Stimulated activated CD8-positive, alpha-beta memory T cell treated with anti-CD3 and anti-CD28 coated beads, Interleukin-15, amount 100 ng/mL, for 48 hours (primary cell): ENCODE data around the gene WBP1.
"Not testable (repeated sequence)": the region's sequence is repeated elsewhere in the genome, so short reads cannot be mapped to it uniquely, and the experiment has no call there.

Experiments
- DNase-seq, 2 donors: peaks; one replicate each; pipeline ENCODE4 v3.0.0-alpha.2; 2020; ENCODE audit warnings: low read depth in 2 of 2

Gene WBP1

GRCh38 chr2:74458132-74458937 lies at the start of gene WBP1:
Gene WBP1 (plus strand): TSS chr2:74458438. CDS start chr2:74458603, 165 bp downstream.
- peak; percentile 99 for DNase-seq

DNA sequence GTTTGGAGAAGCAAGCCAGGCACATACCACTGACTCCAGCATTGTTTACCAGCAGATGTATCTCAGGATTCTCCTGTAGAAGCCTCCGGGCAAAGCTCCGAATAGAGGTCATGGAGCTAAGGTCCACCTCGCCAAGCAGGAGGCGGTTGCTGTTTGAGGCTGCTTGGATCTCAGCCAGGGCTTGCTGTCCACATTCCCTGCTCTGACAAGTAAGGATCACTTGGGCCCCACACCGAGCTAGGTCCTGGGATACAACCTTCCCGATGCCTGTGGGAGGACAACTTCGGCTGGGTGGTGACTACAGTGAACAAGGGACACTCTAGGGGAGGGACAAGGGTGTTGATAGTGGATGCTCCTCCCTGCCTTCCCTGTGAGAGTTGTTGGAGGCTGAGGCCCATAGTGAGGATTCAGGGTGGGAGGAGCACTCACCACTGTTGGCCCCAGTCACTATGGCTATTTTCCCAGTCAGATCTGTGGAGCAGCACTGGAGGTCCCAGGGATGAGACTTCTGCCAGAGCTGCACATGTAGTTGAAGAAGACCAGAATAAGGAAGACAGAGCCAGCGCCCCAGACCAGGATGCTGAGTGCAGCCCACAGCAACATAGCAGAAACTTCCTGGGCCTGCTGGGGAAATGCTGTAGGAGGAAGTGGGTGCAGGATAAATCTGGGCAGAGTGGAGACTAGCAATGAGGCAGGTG lies 45.1 kb upstream of the WBP1 start:
- DNase-seq = no peak

DNA sequence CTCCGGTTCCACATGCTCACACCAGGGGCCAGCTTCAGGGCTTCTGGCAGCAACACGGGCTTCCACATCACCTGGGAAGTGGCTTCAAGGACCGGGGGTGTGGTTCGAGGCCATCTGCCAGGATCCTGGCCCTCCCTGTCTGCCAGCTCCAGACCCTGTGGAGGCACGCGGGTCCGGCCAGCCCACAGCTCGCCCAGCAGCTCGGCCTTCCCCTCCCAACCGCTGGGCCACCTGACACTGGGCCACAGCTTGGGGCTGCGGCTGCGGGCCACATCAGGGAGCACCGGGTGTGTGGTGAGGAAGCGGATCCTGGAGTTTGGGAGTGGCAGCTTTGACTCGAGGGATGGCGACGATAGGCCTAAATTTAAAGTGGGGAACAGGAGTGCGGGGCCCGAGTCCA lies 43.8 kb upstream of the WBP1 start:
- DNase-seq = no peak

DNA sequence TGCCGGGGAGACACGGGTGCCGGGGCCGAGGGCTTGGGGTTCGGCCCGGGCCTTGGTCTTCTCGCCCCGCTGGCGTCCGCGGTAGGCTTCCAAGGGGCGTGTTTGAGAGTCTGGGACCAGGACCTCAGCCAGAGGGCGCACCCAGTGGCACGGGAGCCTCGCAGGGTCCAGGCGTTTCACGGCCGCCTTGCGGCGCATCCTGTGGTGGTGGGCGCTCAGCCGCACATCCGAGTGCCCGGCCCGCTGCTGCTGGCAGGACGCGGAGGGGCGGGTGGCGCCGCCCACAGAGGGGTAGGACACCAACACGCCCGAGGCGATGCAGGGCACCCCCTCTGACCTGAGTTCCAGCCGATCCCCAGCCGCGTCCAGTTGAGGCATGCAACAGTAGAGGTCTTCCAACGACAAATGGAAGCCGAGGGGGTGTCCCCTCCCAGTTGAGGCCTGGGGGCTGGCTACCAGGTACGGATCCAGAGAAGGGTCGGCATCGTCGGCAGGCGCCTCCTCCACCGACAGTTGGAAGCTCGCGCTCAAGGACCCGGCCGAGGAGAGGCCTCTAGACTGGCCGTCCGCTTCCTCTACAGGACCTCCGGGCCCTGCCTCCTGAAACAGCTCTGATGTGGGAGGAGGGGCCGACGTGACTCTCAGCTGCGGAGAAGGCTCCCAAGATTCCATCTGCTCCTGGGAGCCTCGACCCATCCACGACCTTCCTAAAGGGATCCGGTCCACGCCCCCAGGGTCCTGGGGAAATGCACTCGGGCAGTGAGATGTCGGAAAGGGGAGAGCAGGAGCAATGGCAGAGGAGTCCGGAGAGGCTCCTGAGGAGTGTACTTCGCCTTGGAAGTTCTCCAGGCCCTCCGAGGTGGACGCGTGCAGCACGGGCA lies 43.1 kb upstream of the WBP1 start:
- DNase-seq = no peak

GRCh38 chr2:74415762-74416395 lies 42.4 kb upstream of the WBP1 start:
- DNase-seq = no peak

- DNase-seq = no peak
Measured at GRCh38 chr2:74416778-74417177, 41.5 kb upstream of the WBP1 start.

DNA sequence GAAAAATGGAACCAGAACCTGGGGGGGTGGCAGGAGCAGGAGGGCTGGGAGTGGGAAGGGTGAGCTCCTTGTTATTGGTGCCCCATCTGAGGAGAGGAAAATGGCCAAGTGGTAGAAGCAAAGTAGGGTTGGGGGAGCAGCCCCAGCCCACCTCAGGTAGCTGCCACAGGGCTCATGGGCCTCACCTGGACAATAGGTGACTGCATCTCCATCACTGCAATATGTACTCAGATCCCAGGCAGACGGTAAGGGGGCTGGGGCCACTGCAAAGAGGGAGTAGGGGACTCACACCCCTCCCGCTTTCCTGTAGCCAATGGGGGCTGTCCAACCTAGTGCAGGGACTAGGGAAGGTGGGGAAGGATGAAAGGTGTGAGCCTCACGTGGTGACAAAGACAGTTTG lies 41.0 kb upstream of the WBP1 start:
- DNase-seq = no peak

DNA sequence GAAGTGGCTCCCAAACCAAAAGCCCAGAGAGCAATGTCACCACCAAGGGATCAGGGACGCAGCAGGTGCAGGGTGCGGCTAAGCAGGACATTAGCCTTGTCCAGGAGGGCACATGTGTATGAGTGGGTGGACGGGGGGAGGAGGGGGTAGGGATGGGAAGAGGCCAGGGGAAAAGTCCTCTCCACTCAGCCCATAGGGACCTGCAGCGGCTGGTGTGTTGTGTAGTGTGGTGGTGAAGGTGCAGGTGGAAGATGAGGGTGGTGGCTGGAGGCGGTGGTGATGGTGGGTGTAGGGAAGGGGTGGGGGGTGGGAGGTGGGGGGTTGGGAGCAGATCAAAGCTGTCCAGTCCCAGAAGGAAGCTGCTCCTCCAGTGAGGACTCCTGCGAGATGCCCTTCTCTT lies 40.5 kb upstream of the WBP1 start:
- no peak for DNase-seq

- no peak for DNase-seq
Measured at GRCh38 chr2:74418312-74418711, 39.9 kb upstream of the WBP1 start.

- DNase-seq = no peak
Measured at GRCh38 chr2:74419345-74419744, 38.9 kb upstream of the WBP1 start.

DNA sequence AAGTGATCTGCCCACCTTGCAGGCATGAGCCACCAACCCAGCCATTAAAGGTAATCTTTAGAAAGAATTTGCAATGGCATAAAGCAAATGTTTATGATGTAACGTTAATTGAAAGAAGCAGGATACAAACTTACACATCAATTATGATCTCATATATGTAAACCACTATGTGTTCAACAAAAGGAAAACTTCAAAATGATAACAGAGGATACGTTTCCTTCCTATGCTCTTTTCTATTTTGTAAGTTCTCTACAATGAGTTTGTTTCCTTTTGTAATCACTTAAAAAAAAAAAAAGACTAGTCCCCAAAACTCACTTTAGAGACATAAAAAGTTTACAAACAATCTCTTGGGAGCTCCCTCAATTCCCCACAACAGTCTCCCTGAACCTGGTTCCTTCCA lies 38.2 kb upstream of the WBP1 start:
- no peak for DNase-seq

DNA sequence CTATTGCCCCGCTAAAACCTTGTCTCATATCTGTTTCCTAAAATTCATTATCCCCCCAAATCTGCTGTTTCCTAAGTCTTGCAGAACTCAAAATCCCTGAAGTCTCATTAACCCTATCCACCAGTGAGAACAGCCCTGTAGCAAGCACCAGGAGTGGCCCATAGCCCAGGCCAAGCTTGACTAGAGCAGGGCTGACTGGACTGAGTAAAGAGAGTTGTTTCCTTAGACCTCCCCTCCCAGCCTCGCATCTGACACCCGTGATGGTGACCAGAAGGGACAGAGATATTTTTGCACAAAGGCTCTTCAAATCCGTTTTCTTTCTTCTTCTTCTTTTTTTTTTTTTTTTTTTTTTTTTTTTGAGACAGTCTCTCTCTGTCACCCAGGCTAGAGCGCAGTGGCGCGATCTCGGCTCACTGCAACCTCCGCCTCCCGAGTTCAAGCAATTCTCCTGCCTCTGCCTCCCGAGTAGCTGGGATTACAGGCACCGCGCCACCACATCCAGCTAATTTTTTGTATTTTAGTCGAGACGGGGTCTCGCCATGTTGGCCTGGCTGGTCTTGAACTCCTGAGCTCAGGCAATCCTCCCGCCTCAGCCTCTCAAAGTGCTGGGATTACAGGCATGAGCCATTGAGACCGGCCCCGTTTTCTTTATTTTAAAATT lies 37.7 kb upstream of the WBP1 start:
- not testable (repeated sequence) for DNase-seq

DNA sequence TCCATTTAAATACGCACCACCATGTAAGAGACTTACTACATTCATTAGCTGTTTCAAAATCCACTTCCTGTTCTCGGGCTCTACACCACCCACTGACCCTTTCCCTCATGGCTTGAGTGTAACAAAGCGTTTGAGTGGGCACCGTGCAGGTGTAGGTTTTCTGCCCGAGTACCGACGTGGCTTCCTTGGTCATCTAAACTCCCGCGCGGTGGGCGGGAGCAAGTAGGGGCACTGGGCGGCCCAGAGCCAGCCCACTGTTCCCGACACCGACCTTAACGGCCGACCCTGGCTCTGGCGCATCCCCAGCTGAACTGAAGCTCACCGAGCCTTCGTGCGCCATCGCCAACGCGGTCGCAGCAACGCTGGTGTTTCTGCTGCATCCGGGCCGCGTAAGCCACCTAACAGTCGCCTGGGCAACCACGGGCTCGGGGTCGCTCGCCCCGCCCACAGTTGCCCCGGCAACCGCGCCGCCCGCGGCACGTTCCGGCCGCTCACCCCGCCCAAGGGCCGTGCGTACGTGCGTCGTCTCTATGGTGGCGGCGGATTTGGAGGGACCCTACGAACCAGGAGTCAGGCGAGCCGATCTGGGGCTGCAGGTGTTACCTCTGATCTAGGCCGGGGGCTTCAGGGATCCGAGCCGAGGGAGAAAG lies 36.9 kb upstream of the WBP1 start, which contains the start of the genes C2orf81 and WDR54:
Gene C2orf81 (minus strand): TSS at position 399 of the 650 bp plus-strand sequence. CDS start 59 bp downstream, at position 340.
Gene WDR54 (plus strand): TSS at position 510 of the 650 bp plus-strand sequence. CDS start 424 bp downstream, outside the sequence.
- DNase-seq = peak; percentile 94 to 96

DNA sequence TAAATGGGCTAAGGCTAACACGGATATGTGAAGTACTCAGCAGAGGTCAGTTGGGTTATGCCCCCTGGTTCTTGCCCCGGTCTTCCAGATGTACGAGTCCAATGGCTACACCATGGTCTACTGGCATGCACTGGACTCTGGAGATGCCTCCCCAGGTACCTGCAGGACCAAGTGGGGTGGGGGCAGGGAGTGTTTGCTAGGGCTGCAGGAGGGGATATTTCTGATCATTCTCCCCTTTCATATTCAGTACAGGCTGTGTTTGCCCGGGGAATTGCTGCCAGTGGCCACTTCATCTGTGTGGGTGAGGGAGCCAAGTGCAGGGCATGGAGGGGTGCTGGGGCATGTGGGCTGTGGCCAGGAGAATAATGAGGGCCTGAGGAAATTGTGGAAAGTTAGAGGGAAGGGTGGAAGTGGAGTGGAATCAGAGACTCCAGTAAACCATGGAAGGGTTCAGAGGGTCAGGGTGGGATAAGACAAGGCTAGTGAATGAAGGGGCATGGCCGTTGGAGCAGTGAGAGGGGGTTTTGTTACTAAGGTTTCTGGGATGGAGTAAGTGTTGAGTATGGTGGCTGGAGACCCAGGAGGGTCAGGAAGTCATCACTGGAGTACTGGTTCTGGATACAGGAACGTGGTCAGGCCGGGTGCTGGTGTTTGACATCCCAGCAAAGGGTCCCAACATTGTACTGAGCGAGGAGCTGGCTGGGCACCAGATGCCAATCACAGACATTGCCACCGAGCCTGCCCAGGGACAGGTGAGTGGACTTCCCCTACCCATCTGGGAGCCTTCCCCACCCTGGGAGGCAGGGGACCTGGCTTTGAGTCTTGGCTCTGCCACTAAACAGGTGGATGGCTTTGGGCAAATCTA lies 34.8 kb upstream of the WBP1 start:
- no peak for DNase-seq

DNA sequence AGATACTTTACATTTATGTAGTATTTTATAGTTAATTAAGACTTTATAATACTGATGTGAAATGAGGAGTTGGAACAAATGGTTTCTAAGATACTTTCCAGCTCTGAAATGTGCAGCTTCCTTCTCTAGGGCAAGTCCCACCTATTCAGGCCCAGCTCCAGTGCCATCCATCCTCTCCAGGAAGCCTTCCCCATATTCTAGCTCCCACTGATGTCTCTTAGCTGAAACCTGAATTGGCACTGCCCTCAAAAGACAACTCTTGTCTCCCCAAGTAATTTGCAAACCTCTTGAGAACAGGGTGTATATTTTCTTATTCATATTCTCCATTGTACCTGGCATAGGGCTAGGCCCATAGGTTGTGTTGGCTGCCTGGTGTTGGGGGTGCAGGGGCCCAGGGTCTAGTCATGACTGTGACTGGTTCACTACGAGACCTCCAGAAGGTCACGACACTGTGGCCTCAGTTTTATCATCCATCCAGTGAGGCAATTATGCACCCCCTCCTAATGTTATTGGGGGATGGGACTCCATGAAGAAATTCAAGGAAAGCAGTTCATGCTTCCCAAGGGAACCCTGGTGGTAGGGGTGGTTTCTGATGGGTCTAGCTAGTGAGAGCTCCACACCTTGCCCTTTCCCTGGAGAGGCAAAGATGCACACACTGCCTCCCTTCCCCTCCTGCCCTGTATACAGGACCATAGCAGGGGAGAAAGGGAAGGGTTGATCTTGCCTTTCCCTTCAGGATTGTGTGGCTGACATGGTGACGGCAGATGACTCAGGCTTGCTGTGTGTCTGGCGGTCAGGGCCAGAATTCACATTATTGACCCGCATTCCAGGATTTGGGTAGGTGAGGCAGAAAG lies 33.9 kb upstream of the WBP1 start:
- no peak for DNase-seq

- no peak for DNase-seq
Measured at GRCh38 chr2:74424995-74425406, 33.2 kb upstream of the WBP1 start.

DNA sequence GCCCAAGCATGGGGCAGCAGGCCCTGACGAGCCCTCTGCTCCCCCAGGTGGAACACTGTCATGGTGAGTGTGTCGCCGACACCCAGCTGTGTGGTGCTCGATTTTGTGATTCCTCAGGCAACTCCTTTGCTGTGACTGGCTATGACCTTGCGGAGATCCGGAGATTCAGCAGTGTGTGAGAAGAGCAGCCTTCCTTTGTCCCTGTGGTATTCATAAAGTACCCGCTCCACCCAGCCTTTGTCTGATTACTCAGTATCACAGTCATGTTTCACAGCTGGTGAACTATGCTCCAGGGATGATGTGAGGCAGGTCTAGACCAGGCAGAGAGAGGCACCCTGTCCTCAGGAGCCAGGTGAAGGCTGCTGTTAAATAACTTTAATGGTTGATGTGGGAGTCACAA lies 32.7 kb upstream of the WBP1 start:
- no peak for DNase-seq

DNA sequence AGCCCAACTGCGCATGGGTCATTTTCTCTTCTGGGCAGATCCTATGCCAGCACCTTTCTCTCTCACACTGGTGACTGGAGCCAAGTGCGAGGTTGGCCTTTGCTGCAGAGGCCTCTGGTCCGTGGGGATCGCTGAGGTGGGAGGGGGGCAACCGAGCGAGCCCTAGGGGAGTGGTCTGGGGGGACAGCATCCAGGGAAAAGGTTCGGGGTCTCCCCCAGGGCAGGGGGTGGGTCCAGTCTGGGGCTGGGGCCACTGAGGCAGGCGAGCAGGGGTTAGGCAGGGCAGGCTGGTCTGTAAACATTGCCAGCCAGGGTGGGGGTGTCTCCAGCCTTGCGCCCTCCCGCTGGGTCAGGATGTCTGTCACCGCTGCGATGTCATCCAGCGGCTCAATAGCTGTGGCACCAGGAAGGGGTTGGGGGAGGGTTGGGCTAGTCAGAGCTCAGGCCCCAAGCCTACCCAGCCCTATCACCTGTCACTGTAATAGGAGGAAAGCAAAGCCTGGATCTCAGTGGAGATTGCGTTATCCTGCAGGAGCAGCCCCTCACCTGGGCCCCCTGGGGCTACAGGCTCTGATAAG lies 32.0 kb upstream of the WBP1 start:
- no peak for DNase-seq
